ENCODE results near the gene ANXA3.

Gene ANXA3

DNA sequence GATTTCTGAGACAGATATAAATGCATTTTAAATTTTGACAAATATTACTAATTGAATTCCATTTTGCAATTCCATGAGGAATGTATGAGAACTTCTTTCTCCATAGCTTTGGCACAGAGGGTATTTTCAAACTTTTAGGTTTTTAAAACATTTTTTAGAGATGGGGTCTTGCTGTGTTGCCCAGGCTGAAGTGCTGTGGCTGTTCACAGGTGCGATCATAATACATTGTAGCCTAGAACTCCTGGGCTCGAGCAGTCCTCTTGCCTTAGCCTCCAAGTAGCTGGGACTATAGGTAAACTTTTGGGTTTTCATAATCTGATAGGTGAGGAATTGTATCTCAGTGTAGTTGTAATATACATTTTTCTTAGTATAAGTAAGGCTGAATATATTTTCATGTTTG is 53.4 kb downstream of the ANXA3 start:
- TF ChIP-seq, protein P1, sequence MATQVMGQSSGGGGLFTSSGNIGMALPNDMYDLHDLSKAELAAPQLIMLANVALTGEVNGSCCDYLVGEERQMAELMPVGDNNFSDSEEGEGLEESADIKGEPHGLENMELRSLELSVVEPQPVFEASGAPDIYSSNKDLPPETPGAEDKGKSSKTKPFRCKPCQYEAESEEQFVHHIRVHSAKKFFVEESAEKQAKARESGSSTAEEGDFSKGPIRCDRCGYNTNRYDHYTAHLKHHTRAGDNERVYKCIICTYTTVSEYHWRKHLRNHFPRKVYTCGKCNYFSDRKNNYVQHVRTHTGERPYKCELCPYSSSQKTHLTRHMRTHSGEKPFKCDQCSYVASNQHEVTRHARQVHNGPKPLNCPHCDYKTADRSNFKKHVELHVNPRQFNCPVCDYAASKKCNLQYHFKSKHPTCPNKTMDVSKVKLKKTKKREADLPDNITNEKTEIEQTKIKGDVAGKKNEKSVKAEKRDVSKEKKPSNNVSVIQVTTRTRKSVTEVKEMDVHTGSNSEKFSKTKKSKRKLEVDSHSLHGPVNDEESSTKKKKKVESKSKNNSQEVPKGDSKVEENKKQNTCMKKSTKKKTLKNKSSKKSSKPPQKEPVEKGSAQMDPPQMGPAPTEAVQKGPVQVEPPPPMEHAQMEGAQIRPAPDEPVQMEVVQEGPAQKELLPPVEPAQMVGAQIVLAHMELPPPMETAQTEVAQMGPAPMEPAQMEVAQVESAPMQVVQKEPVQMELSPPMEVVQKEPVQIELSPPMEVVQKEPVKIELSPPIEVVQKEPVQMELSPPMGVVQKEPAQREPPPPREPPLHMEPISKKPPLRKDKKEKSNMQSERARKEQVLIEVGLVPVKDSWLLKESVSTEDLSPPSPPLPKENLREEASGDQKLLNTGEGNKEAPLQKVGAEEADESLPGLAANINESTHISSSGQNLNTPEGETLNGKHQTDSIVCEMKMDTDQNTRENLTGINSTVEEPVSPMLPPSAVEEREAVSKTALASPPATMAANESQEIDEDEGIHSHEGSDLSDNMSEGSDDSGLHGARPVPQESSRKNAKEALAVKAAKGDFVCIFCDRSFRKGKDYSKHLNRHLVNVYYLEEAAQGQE (IDR thresholded peaks at IDR 0.05; ENCODE audit: low read depth) = no peak
- no peak for TF ChIP-seq TAF1 (IDR thresholded peaks at IDR 0.05; ENCODE audit: low read depth)
- no peak for TF ChIP-seq FOXM1 (IDR thresholded peaks at IDR 0.05; ENCODE audit: borderline replicate concordance, low read depth)
- no peak for TF ChIP-seq TEAD4 (IDR thresholded peaks at IDR 0.05)
- TF ChIP-seq, protein P2, sequence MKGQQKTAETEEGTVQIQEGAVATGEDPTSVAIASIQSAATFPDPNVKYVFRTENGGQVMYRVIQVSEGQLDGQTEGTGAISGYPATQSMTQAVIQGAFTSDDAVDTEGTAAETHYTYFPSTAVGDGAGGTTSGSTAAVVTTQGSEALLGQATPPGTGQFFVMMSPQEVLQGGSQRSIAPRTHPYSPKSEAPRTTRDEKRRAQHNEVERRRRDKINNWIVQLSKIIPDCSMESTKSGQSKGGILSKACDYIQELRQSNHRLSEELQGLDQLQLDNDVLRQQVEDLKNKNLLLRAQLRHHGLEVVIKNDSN (IDR thresholded peaks at IDR 0.05) = no peak
- no peak for TF ChIP-seq NFIC (IDR thresholded peaks at IDR 0.05)
- no peak for TF ChIP-seq EP300 (IDR thresholded peaks at IDR 0.05; ENCODE audit: borderline replicate concordance)
- TF ChIP-seq EGR1 (IDR thresholded peaks at IDR 0.05) = no peak
- no peak for TF ChIP-seq YY1 (IDR thresholded peaks at IDR 0.05; ENCODE audit: low read depth)

DNA sequence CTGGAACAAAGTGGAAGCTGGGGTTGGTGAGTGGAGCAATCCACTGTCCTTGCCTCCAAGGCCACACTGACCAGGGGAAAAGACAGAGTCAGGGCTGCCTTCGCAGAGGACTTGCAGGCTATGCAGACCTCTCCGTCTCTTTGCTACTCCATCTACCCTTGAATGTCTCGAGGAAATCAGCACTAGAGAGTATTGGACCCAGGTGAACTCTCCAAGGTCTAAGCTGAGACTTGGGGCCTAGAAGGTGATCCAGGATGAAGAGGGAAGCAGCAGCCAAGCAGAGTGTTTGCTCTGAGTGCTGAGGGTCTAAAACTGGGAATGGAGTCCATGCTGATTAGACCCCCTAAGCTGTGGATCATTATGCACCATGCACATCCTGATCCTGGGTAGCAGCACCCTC is 54.5 kb downstream of the ANXA3 start:
- TF ChIP-seq TCF12 (IDR thresholded peaks at IDR 0.05; ENCODE audit: low read depth) (no peak), NFIC (IDR thresholded peaks at IDR 0.05) (no peak), FOXM1 (IDR thresholded peaks at IDR 0.05; ENCODE audit: borderline replicate concordance, low read depth) (no peak), MAX (IDR thresholded peaks at IDR 0.05) (no peak), ZBTB7A (IDR thresholded peaks at IDR 0.05; ENCODE audit: low read depth) (no peak), EP300 (IDR thresholded peaks at IDR 0.05; ENCODE audit: borderline replicate concordance) (no peak)

- TF ChIP-seq TCF12 (IDR thresholded peaks at IDR 0.05; ENCODE audit: low read depth) (no peak), NFIC (IDR thresholded peaks at IDR 0.05) (no peak), YY1 (IDR thresholded peaks at IDR 0.05; ENCODE audit: low read depth) (no peak), MAX (IDR thresholded peaks at IDR 0.05) (no peak), EP300 (IDR thresholded peaks at IDR 0.05; ENCODE audit: borderline replicate concordance) (no peak), EGR1 (IDR thresholded peaks at IDR 0.05) (no peak)
- TF ChIP-seq, protein P2 (IDR thresholded peaks at IDR 0.05) = no peak
These were observed 55.0 kb downstream of the ANXA3 start for GRCh38 chr4:78606530-78607095.

DNA sequence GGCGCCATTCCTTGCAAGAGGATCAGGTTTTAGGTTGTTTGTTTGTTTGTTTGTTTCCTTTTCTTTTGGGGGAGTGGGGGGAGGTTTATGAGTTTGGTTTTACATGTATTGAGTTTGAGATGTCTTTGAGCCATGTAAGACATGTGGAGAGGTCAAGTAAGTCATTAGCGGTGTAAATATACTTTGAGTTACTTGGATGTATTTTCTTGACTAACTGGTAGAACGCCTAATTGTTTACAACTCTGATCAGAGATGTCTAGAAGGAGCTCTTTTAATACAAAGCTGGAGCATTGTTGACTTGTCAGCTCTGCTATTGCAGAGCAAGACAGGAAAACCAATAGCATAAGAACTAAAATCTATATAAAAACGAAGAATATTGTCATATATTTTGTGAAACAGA is 57.1 kb downstream of the ANXA3 start:
- TF ChIP-seq EP300 (IDR thresholded peaks at IDR 0.05; ENCODE audit: borderline replicate concordance) = no peak
- TF ChIP-seq, protein P1 (IDR thresholded peaks at IDR 0.05; ENCODE audit: low read depth) = no peak
- TF ChIP-seq MAX (IDR thresholded peaks at IDR 0.05) = no peak

DNA sequence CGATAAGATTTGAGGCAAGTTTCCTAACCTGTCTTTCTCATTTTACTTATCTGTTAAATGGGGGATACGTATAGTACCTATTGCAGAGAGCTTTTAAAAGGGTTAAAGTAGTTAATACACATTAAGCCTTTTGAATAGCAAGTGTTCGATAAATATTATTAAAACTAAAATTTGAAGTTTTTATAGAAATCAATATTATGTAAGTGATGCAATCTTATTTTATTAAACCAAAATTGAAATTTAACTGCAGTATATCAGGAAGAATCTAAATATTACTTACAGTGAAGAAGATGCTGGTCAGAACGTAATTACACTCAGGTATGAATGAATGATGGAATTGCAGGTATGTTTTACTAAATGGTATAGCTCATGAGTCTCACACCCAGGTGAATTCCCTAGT is 58.0 kb downstream of the ANXA3 start:
- TF ChIP-seq TEAD4 (IDR thresholded peaks at IDR 0.05) = no peak
- no peak for TF ChIP-seq CREB1 (IDR thresholded peaks at IDR 0.05; ENCODE audit: low read depth)
- no peak for TF ChIP-seq EP300 (IDR thresholded peaks at IDR 0.05; ENCODE audit: borderline replicate concordance)
- no peak for TF ChIP-seq MAX (IDR thresholded peaks at IDR 0.05)
- no peak for TF ChIP-seq EGR1 (IDR thresholded peaks at IDR 0.05)

GRCh38 chr4:78610546-78611214 is 59.1 kb downstream of the ANXA3 start:
- TF ChIP-seq EGR1 (IDR thresholded peaks at IDR 0.05) (no peak), MAX (IDR thresholded peaks at IDR 0.05) (no peak), TAF1 (IDR thresholded peaks at IDR 0.05; ENCODE audit: low read depth) (no peak), ZBTB7A (IDR thresholded peaks at IDR 0.05; ENCODE audit: low read depth) (no peak)

Data from Ishikawa (cell line).